Neural progenitor cell (in vitro differentiated cells): ENCODE data around the gene ARL4D.

ENCODE experiments used
- EZH2 ChIP-seq: fragments of 200-600 bp; sonication (generic); IDR thresholded peaks from 2 replicates; pipeline ENCODE4 v1.6.1; 2017; ENCODE audit warnings: antibody characterized with exemption, mild to moderate bottlenecking, moderate library complexity
- EZH2phosphoT487 ChIP-seq: fragments of 200-600 bp; sonication (generic); IDR thresholded peaks from 2 replicates; pipeline ENCODE4 v1.6.1; 2017; ENCODE audit warnings: antibody characterized with exemption
- TF ChIP-seq, protein P1 (sequence below): fragments of 200-600 bp; sonication (generic); IDR thresholded peaks from 2 replicates; pipeline ENCODE4 v1.5.1; 2017; ENCODE audit warnings: antibody characterized with exemption, mild to moderate bottlenecking

DNA sequence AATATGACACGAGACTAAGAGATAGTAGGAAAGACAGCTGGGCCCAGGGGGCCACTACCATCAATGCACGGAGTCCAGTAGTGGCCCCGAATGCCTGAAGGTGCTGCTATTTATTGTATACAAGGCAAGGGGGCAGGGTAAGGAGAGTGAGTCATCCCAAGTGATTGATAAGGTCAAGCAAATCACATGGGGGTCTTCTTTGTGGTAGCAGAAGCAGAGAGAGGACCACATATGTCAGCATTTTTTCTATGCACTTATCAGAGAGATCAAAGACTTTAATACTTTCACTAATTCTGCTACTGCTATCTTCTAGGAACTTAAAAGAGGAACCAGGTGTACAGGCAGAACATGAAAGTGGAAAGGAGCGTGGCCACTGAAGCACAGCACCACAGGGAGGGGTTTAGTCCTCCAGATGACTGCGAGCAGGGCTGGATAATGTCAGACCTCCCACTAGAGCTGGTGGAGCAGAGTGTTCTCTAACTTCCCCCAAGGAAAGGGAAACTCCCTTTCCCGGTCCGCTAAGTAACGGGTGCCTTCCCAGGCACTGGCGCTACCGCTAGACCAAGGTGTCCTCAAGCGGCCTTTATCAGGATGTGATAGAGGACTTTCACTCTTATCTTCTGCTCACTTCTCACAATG is 26.4 kb upstream of the ARL4D start:
- TF ChIP-seq EZH2, result no peak
- TF ChIP-seq, protein P1, sequence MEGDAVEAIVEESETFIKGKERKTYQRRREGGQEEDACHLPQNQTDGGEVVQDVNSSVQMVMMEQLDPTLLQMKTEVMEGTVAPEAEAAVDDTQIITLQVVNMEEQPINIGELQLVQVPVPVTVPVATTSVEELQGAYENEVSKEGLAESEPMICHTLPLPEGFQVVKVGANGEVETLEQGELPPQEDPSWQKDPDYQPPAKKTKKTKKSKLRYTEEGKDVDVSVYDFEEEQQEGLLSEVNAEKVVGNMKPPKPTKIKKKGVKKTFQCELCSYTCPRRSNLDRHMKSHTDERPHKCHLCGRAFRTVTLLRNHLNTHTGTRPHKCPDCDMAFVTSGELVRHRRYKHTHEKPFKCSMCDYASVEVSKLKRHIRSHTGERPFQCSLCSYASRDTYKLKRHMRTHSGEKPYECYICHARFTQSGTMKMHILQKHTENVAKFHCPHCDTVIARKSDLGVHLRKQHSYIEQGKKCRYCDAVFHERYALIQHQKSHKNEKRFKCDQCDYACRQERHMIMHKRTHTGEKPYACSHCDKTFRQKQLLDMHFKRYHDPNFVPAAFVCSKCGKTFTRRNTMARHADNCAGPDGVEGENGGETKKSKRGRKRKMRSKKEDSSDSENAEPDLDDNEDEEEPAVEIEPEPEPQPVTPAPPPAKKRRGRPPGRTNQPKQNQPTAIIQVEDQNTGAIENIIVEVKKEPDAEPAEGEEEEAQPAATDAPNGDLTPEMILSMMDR, result no peak
- no peak for TF ChIP-seq EZH2phosphoT487
